Activated CD8-positive, alpha-beta memory T cell treated with anti-CD3 and anti-CD28 coated beads, Interleukin-2, amount 10 ng/mL, durations not matched to agents 7 days and 5 days (primary cell): Measurements from ENCODE around the gene ZNF213. TPM values are rescaled to one million over a fixed set of nuclear protein-coding genes. Genes with fewer than 3 reads are reported as not detected.

Experiments used
- ATAC-seq: fragments of 150-1000 bp; cut with Tn5 transposase; one replicate; pipeline ENCODE4 v1.10.0; 2021; ENCODE audit warnings: moderate library complexity
- CTCF ChIA-PET: fragments of 350-600 bp; sonication (Branson Sonifier 250); formaldehyde crosslinking; loops from one replicate; lab custom pipeline; 2021; ENCODE audit warnings: antibody characterized with exemption; lab: Charles Lee
- DNase-seq: peaks from one replicate; pipeline ENCODE4 v3.0.0-alpha.2; 2020
- H3K27ac Mint-ChIP-seq: one replicate; pipeline ENCODE4 v1.8.0; 2021; ENCODE audit warnings: mild to moderate bottlenecking, mixed read lengths
- H3K27me3 Mint-ChIP-seq: one replicate; pipeline ENCODE4 v1.8.0; 2021; ENCODE audit warnings: mixed read lengths
- H3K36me3 Mint-ChIP-seq: one replicate; pipeline ENCODE4 v1.8.0; 2021; ENCODE audit warnings: mild to moderate bottlenecking, mixed read lengths
- H3K4me1 Mint-ChIP-seq: one replicate; pipeline ENCODE4 v1.8.0; 2021; ENCODE audit warnings: mixed read lengths
- H3K4me3 Mint-ChIP-seq: one replicate; pipeline ENCODE4 v1.8.0; 2021; ENCODE audit warnings: mild to moderate bottlenecking, moderate library complexity, mixed read lengths
- H3K9me3 Mint-ChIP-seq: one replicate; pipeline ENCODE4 v1.8.0; 2022; ENCODE audit warnings: low read depth, mixed read lengths
- total RNA-seq, 2 experiments: library from RNA; stranded (reverse); gene quantifications; one replicate each; pipeline ENCODE4 v1.2.3, GENCODE V29; 2021

The ZNF213 gene
- total RNA-seq, 2 experiments from 2014 or later, result 10.6 to 12.3 TPM

DNA sequence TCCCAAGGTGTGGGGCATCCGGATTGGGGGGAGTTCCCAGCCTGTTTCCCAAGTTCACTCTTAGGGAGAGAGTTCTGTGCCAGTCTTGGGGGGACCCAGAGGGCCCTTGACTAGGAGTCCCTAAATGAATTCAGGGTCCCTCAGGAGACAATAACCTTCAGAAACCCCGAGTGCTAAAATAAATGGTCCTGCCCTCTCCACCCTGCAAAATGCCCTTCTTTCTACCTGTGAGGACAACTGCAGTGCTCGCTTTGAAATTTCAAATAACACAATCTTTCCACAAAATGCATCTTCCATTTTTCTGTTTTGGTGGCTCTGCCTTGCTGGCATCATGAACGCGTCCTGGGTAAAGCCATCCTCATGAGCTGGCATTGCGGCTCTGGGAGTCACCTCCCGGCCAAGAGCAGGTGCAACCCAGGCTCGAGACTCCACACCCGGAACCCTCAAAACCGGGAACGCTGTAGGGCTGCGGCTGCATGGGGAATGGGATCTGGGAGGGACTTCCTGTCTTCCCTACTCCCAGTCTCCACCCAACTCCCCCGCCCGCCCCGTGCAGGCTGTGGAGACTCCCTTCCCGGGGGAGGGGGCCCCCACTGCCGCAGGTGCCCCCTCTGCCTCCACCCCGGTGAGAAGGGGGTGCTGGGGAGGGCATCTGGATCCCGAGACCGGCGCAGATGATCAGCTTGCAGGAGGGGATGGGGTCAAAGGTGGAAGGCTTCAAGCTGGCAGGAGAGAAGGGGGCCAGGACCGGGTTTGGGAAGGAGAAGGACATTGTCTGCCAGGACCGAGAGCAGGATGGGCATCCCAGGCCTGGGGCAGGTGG is 22.6 kb upstream of the ZNF213 start, which contains the start of gene ZNF205:
TSS of gene ZNF205 (plus strand) at position 529 of the 823 bp plus-strand sequence. CDS start 845 bp downstream, outside the sequence.
- Mint-ChIP-seq H3K27me3 (peaks cover 19% of the 10 kb centered on the region), H3K36me3 (no peaks in the 10 kb centered on the region), H3K4me1 (peaks cover 3% of the 10 kb centered on the region), H3K9me3 (no peaks in the 10 kb centered on the region), H3K27ac (no peak within 1 kb of the TSS), H3K4me3 (no peak within 1 kb of the TSS)
- CTCF ChIA-PET, result interaction anchor here (1.1 to 1.6 kb wide), 3 partner anchors 13 to 54 kb away, joined by 3 to 7 read pairs (median 3); partner anchors contain the start of gene ZSCAN10
- ATAC-seq (no peak), DNase-seq (no peak)

DNA sequence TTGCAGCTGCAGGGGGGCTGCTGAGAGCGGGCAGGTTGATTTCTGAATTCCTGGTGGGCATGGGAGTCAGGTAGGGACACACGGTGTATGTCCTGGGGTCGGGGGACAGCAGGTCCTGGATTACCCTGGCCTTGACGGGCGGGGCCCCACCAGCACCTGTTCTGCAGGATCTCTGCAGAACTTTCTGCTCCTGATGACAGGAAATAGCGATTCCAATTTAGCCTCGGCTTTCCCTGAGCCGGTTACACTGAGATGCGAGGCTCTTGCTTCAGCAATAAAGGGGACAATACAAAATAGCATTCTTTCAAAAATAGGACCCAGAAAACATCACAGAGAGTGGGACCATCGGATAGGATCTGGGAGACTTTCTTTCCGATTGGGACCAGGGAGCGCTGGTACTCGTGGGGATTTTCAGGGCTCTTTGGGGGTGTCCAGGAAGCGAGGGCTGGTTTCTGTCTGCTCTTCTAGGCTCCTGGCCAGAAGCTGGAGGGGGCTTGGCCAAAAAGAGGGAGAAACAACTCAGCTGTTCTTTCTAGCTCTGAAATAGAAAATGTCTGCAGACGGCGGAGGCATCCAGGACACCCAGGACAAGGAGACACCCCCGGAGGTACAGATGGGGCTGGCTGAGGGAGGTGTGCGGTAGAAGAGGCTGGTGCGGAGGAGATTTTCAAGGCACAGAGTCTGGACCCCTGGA is 21.8 kb upstream of the ZNF213 start:
- H3K9me3 Mint-ChIP-seq, result no peaks in the 10 kb centered on the region
- H3K4me3 Mint-ChIP-seq, result no peak overlapping the region
- DNase-seq (no peak), ATAC-seq (no peak)
- no peak overlapping the region for H3K27ac Mint-ChIP-seq
- no peaks in the 10 kb centered on the region for H3K4me1 Mint-ChIP-seq
- H3K36me3 Mint-ChIP-seq, result no peaks in the 10 kb centered on the region
- H3K27me3 Mint-ChIP-seq, result peaks cover 19% of the 10 kb centered on the region
- CTCF ChIA-PET, result interaction anchor here (1.6 kb wide), 1 partner anchor 55 kb away, joined by 3 read pairs; no protein-coding TSS in a partner anchor

DNA sequence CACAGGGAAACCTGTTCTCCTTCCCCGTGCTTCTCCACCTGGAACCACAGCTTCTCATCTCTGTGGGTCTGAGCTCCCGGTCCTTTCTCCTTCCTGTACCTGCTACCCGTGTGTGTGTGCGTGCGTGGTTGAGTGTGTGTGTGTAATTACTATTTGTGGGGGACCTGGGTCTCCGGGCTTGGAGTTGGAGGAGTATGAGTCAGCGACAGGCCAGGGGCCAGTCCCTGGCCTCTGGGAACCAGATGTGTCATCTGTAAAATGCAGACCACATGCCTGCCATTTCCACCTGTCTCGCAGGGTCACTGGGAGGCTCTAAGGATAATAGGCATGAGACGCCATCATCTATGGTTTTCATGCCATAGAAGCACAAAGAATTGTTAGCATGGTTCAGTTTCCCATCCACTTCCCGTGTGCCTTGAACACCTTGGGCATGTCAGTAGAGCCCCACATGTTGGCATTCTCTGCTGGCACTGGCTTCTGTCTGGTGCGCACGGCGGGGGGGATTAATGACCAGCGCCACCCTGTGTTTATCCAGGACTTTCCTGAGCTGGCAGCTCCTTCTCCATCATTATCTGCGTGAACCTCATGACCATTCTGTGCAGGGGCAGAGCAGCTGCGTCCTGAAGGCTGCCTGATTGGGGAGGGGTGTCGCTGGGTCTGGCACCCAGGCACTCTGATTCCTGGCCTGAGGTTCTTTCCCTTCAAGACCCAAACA is 20.9 kb upstream of the ZNF213 start:
- Mint-ChIP-seq H3K9me3 (no peaks in the 10 kb centered on the region), H3K4me3 (no peak overlapping the region), H3K27me3 (peaks cover 19% of the 10 kb centered on the region), H3K36me3 (no peaks in the 10 kb centered on the region), H3K4me1 (no peaks in the 10 kb centered on the region), H3K27ac (no peak overlapping the region)
- DNase-seq, result no peak
- no peak for ATAC-seq
- CTCF ChIA-PET, result interaction anchor here (1.2 to 1.6 kb wide), 4 partner anchors 12 to 55 kb away, joined by 3 to 6 read pairs (median 4); no protein-coding TSS in a partner anchor

DNA sequence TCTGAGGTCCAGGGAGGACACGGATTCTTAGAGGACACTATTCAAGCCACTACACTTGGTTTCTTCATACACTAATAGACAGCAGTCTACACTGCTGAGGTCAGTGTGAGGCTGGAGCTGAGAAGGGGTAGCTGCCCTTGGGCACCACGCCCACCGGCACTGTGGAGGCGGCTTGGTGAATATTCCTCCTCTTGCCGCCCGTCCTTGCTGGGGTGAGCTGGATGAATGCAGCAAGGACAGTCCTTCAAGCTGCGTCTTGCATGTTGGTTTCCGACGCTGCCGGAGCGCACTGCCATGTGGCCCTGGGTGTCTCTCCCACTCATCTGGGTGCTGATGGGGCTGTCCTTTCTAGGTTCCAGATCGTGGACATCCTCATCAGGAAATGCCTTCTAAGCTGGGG is 19.8 kb upstream of the ZNF213 start:
- CTCF ChIA-PET, result interaction anchor here (0.6 to 1.3 kb wide), 4 partner anchors 11 to 33 kb away, joined by 3 to 6 read pairs (median 4); no protein-coding TSS in a partner anchor
- Mint-ChIP-seq H3K9me3 (no peaks in the 10 kb centered on the region), H3K36me3 (no peaks in the 10 kb centered on the region), H3K27me3 (peaks cover 19% of the 10 kb centered on the region), H3K4me1 (no peaks in the 10 kb centered on the region), H3K27ac (no peak overlapping the region), H3K4me3 (no peak overlapping the region)
- DNase-seq, result no peak
- ATAC-seq, result no peak

DNA sequence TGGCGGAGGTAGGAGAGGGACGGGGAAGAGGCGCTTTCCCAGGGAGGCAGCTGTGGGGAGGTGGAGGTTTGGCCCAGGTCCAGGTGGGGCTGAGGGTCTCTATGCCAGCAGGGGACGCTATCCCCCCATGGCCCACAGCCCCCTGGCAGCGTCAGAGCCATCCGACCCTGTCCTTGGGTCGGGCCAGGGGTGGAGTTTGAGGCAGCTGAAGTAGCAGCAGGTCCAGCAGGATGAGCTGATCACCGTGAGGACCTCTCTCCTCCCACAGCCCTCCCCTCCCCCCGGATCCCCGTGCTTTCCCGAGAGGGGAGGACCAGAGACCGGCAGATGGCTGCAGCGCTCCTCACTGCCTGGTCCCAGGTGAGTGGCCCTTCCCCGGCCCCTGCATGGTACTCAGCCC is 19.3 kb upstream of the ZNF213 start:
- no peak overlapping the region for H3K27ac Mint-ChIP-seq
- CTCF ChIA-PET, result interaction anchor here (0.6 kb wide), 1 partner anchor 33 kb away, joined by 3 read pairs; no protein-coding TSS in a partner anchor
- H3K27me3 Mint-ChIP-seq, result peaks cover 16% of the 10 kb centered on the region
- DNase-seq (no peak), ATAC-seq (no peak)
- H3K4me3 Mint-ChIP-seq, result no peak overlapping the region
- H3K36me3 Mint-ChIP-seq, result no peaks in the 10 kb centered on the region
- no peaks in the 10 kb centered on the region for H3K4me1 Mint-ChIP-seq
- H3K9me3 Mint-ChIP-seq, result no peaks in the 10 kb centered on the region

DNA sequence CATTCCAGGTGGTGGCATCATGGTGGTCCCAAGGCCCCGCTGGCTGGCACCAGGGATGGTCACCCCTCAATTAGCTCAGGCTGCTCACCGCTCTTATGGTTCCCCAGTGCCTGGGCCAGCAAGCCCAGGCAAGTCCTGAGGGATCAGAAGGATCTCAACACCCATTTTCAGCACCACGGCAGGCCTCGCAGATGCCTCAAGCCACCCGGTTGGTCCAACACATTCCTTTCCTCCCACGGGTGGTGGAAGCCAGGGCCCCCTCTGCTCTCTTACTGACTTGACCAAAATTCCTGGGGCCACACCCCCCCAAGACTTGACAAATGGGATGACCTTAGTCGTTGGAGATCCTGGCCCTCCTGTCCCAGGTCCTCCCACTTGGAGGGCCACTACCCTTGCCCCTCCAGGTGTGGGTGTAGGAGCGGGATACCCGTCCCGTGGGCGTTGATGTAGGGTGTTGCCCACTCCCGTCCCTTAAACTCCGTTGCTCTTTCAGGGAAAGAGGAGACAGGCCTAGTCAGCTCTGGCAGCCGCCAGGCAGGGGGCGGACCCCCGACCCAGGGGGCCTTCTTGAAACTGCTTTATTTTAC is 16.5 kb upstream of the ZNF213 start:
- Mint-ChIP-seq H3K4me1 (peaks cover 7% of the 10 kb centered on the region), H3K9me3 (no peaks in the 10 kb centered on the region), H3K27me3 (peaks cover 5% of the 10 kb centered on the region), H3K4me3 (no peak overlapping the region), H3K36me3 (no peaks in the 10 kb centered on the region), H3K27ac (no peak overlapping the region)
- no peak for ATAC-seq
- CTCF ChIA-PET, result interaction anchor here (0.7 to 4.8 kb wide), 7 partner anchors 8 to 291 kb away, joined by 3 to 25 read pairs (median 5); no protein-coding TSS in a partner anchor
- DNase-seq, result no peak

DNA sequence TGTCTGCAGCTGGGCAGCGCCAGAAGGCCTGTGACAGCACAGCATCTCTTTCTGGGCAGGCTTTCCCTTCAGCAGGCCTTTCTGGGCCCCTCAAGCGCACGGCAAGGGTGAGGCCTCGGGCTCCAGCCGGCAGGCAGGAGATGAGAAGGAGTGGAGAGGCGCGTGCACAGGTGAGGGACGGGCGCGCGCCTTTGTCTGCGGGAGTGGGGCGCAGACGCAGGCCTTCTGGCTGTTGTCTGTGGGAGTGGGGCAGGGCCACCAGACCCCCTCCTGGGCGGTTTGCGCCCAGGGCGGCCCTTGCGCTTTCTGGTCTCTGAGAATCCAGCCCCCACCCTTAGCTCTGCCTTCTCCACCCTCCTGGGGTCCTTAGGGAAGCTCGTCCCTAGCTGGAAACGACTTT is 16.0 kb upstream of the ZNF213 start:
- H3K27ac Mint-ChIP-seq, result no peak overlapping the region
- ATAC-seq (no peak), DNase-seq (no peak)
- CTCF ChIA-PET, result interaction anchor here (1.3 to 4.8 kb wide), 2 partner anchors 11 to 60 kb away, joined by 3 to 25 read pairs; no protein-coding TSS in a partner anchor
- H3K36me3 Mint-ChIP-seq, result no peaks in the 10 kb centered on the region
- H3K4me3 Mint-ChIP-seq, result no peak overlapping the region
- peaks cover 12% of the 10 kb centered on the region for H3K4me1 Mint-ChIP-seq
- H3K27me3 Mint-ChIP-seq, result peaks cover 3% of the 10 kb centered on the region
- H3K9me3 Mint-ChIP-seq, result no peaks in the 10 kb centered on the region

DNA sequence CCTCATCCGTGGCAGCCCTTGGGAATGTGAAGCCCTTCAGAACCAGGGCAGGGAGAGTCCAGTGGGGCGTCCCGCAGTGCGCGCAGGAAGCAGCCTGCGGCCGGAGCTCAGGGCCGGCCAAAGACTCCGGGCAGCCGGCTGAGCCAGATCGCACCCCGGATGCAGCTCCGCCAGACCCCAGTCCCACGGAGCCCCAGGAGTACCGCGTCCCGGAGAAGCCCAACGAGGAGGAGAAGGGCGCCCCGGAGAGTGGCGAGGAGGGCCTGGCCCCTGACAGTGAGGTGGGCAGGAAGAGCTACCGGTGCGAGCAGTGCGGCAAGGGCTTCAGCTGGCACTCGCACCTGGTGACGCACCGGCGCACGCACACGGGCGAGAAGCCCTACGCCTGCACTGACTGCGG is 15.5 kb upstream of the ZNF213 start:
- H3K36me3 Mint-ChIP-seq, result no peaks in the 10 kb centered on the region
- CTCF ChIA-PET, result interaction anchor here (1.3 to 4.8 kb wide), 3 partner anchors 10 to 61 kb away, joined by 3 to 25 read pairs (median 9); no protein-coding TSS in a partner anchor

DNA sequence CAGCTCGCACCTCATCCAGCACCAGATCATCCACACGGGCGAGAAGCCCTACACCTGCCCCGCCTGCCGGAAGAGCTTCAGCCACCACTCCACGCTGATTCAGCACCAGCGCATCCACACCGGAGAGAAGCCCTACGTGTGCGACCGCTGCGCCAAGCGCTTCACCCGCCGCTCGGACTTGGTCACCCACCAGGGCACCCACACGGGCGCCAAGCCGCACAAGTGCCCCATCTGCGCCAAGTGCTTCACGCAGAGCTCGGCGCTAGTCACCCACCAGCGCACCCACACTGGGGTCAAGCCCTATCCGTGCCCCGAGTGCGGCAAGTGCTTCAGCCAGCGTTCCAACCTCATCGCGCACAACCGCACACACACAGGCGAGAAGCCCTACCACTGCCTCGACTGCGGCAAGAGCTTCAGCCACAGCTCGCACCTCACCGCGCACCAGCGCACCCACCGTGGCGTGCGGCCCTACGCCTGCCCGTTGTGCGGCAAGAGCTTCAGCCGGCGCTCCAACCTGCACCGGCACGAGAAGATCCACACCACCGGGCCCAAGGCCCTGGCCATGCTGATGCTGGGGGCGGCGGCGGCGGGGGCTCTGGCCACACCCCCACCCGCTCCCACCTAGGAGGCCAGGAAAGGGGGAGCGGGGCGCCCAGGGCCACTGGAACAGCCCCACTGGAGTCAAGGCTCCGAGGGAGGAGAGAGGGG is 15.0 kb upstream of the ZNF213 start:
- no peak for DNase-seq
- Mint-ChIP-seq H3K9me3 (no peaks in the 10 kb centered on the region), H3K36me3 (peaks cover 2% of the 10 kb centered on the region), H3K27ac (no peak overlapping the region), H3K4me3 (no peak overlapping the region), H3K27me3 (no peaks in the 10 kb centered on the region), H3K4me1 (peaks cover 16% of the 10 kb centered on the region)
- CTCF ChIA-PET, result interaction anchor here (1.1 to 4.8 kb wide), 4 partner anchors 10 to 61 kb away, joined by 3 to 25 read pairs (median 6); no protein-coding TSS in a partner anchor
- ATAC-seq, result no peak

More for the DNA sequence above, 15.5 kb upstream of the ZNF213 start:
- Mint-ChIP-seq H3K27me3 (no peaks in the 10 kb centered on the region), H3K4me3 (no peak overlapping the region), H3K4me1 (peaks cover 12% of the 10 kb centered on the region), H3K9me3 (no peaks in the 10 kb centered on the region), H3K27ac (no peak overlapping the region)
- no peak for ATAC-seq
- DNase-seq, result no peak

DNA sequence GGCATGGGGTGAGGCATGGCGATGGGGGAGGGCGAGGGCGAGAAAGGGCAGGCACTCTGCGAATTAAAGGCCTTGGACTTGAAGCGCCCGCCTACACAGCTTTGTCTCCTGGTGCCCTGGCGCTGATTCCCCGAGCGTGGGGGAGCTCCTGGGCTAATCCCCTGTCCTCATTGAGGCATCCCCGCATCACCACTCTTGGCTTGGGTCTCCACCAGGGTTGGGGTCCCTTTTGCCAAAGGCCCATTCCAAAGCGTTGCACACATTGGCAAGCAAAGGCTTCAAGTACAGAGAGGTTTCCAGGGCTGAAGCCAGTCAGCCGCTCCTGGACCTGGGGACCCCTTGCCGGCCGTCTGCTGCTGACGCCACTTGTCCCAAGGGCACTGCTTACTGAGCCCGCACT is 14.4 kb upstream of the ZNF213 start:
- no peak for ATAC-seq
- no peak overlapping the region for H3K27ac Mint-ChIP-seq
- no peak for DNase-seq
- CTCF ChIA-PET, result interaction anchor here (0.6 to 4.8 kb wide), 7 partner anchors 9 to 1294 kb away, joined by 3 to 25 read pairs (median 4); no protein-coding TSS in a partner anchor
- H3K36me3 Mint-ChIP-seq, result peaks cover 5% of the 10 kb centered on the region
- no peaks in the 10 kb centered on the region for H3K27me3 Mint-ChIP-seq
- no peak overlapping the region for H3K4me3 Mint-ChIP-seq
- H3K9me3 Mint-ChIP-seq, result no peaks in the 10 kb centered on the region
- peaks cover 19% of the 10 kb centered on the region for H3K4me1 Mint-ChIP-seq

DNA sequence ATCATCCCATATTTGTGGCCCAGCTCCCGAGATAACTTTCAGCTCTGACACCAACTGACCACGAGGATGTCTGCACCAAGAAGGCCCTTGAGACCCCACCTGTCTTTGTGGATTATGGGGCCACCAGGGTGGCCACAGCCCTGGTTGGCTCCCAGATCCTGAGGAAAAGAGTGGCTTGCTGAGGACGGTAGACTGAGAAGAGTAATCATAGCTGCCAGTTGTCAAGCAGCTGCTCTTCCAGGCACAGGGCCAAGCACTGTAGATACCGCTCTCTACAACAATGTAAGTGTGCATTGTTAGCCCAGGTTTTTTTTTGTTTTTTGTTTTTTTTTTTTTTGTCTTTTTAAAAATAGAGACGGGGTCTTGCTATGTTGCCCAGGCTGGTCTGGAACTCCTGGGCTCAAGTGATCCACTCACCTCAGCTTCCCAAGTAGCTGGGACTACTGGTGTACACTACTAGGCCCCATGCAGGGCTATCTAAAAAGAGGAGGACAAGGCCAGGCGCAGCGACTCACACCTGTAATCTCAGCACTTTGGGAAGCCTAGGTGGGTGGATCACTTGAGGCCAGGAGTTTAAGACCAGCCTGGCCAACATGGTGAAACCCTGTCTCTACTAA is 12.9 kb upstream of the ZNF213 start:
- Mint-ChIP-seq H3K4me3 (no peak overlapping the region), H3K4me1 (peaks cover 32% of the 10 kb centered on the region), H3K9me3 (no peaks in the 10 kb centered on the region), H3K36me3 (peaks cover 10% of the 10 kb centered on the region), H3K27me3 (no peaks in the 10 kb centered on the region), H3K27ac (no peak overlapping the region)
- DNase-seq (no peak), ATAC-seq (no peak)
- CTCF ChIA-PET, result interaction anchor here (0.7 to 2.6 kb wide), 14 partner anchors 9 to 118 kb away, joined by 3 to 14 read pairs (median 4); partner anchors contain the start of gene ZNF213
